OCI-LY3 (cell line): ENCODE measurements around the gene HHAT.

Experiments used
- CTCF ChIP-seq: fragments of 200-600, 300-600 bp; sonication (generic); IDR thresholded peaks from 2 replicates; pipeline ENCODE4 v1.5.1; 2014; ENCODE audit warnings: antibody characterized with exemption, low read length, low read depth
- EZH2phosphoT487 ChIP-seq: fragments of 200-600 bp; shearing (Covaris generic); IDR thresholded peaks from 2 replicates; pipeline ENCODE4 v1.6.1; 2018; ENCODE audit warnings: antibody characterized with exemption, mixed run types, low read depth

DNA sequence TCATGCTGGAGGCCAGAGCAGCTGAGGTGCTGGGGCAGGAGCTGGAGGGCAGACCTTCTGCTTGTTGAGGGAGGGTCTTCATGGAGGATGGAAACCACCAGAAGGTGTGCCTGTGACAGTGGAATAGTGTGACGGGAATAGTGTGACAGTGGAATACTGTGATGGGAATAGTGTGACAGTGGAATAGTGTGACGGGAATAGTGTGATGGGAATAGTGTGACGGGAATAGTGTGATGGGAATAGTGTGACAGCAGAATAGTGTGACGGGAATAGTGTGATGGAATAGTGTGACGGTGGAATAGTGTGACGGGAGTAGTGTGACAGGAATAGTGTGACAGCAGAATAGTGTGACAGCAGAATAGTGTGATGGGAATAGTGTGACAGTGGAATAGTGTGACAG lies 325.1 kb downstream of the HHAT start:
- no peak for TF ChIP-seq CTCF
- TF ChIP-seq EZH2phosphoT487, result no peak
